GM18870 (cell line): ENCODE measurements around the gene C9.
"Not testable (repeated sequence)": the region's sequence is repeated elsewhere in the genome, so short reads cannot be mapped to it uniquely, and the experiment has no call there.

Source experiments
- ATAC-seq: cut with Tn5 transposase; IDR thresholded peaks from one replicate; pipeline ENCODE4 v1.9.1; 2021; ENCODE audit warnings: moderate library complexity; ENCODE audit not compliant: unreplicated experiment

The C9 gene

GRCh38 chr5:39373791-39374190 is 9.5 kb upstream of the C9 start:
- no peak for ATAC-seq

- ATAC-seq: no peak
Observed at GRCh38 chr5:39371367-39371635, 7.0 kb upstream of the C9 start.

GRCh38 chr5:39370555-39371366 is 6.5 kb upstream of the C9 start:
- ATAC-seq: no peak

GRCh38 chr5:39369123-39369815 is 5.0 kb upstream of the C9 start:
- ATAC-seq: no peak

GRCh38 chr5:39368116-39368515 is 3.8 kb upstream of the C9 start:
- ATAC-seq: no peak

GRCh38 chr5:39367711-39368110 is 3.4 kb upstream of the C9 start:
- ATAC-seq: no peak

GRCh38 chr5:39363217-39363616 is 1.1 kb downstream of the C9 start:
- no peak for ATAC-seq

- no peak for ATAC-seq
Observed at GRCh38 chr5:39362646-39363045, 1.6 kb downstream of the C9 start.

GRCh38 chr5:39361306-39361705 is 3.0 kb downstream of the C9 start:
- no peak for ATAC-seq

- no peak for ATAC-seq
Observed at GRCh38 chr5:39360471-39361111, 3.7 kb downstream of the C9 start.

GRCh38 chr5:39356263-39356662 is 8.0 kb downstream of the C9 start:
- no peak for ATAC-seq

- no peak for ATAC-seq
Observed at GRCh38 chr5:39355324-39355723, 9.0 kb downstream of the C9 start.

- ATAC-seq: no peak
Observed at GRCh38 chr5:39353717-39354399, 10.4 kb downstream of the C9 start.

GRCh38 chr5:39352951-39353350 is 11.3 kb downstream of the C9 start:
- no peak for ATAC-seq

- ATAC-seq: no peak
Observed at GRCh38 chr5:39352170-39352569, 12.1 kb downstream of the C9 start.

- ATAC-seq: no peak
Observed at GRCh38 chr5:39349484-39349883, 14.8 kb downstream of the C9 start.

- no peak for ATAC-seq
Observed at GRCh38 chr5:39342460-39342859, 21.8 kb downstream of the C9 start.

GRCh38 chr5:39341896-39342295 is 22.4 kb downstream of the C9 start:
- ATAC-seq: no peak

GRCh38 chr5:39340506-39340905 is 23.8 kb downstream of the C9 start:
- no peak for ATAC-seq

GRCh38 chr5:39337252-39337915 is 26.9 kb downstream of the C9 start:
- no peak for ATAC-seq

- ATAC-seq: not testable (repeated sequence)
Observed at GRCh38 chr5:39334296-39334695, 30.0 kb downstream of the C9 start.
